HFFc6 (cell line): ENCODE data around the gene PTPRE. TPM values are rescaled to one million over a fixed set of nuclear protein-coding genes. Genes with fewer than 3 reads are reported as not detected.

ENCODE experiments used
- DNase-seq: peaks from one replicate; pipeline ENCODE4 v3.0.0-alpha.2; 2018
- H3K27ac Mint-ChIP-seq: 2 replicates; pipeline ENCODE4 v1.8.0; 2020; ENCODE audit warnings: mild to moderate bottlenecking, mixed read lengths
- H3K27me3 Mint-ChIP-seq: 2 replicates; pipeline ENCODE4 v1.8.0; 2021; ENCODE audit warnings: mild to moderate bottlenecking, moderate library complexity, mixed read lengths; ENCODE audit not compliant: insufficient read depth
- H3K36me3 Mint-ChIP-seq: 2 replicates; pipeline ENCODE4 v1.8.0; 2021; ENCODE audit warnings: low read depth, mixed read lengths
- H3K4me1 Mint-ChIP-seq: 2 replicates; pipeline ENCODE4 v1.8.0; 2020; ENCODE audit warnings: low read depth, mixed read lengths
- H3K4me3 Mint-ChIP-seq: 2 replicates; pipeline ENCODE4 v1.8.0; 2020; ENCODE audit warnings: mild to moderate bottlenecking, moderate library complexity, mixed read lengths
- H3K9me3 Mint-ChIP-seq: 2 replicates; pipeline ENCODE4 v1.8.0; 2020; ENCODE audit warnings: mild to moderate bottlenecking, mixed read lengths
- total RNA-seq, 6 experiments: library from RNA; stranded (reverse); fragmentation: NEBNext Ultra II Directional; extraction: Animal tissue kit (Norgen Biotek cat#: 25700); gene quantifications; 2 replicates in 1 of 6; 3 replicates in 5 of 6; pipeline ENCODE4 v1.2.3, GENCODE V29; 2021
- TF ChIP-seq, protein P1 (sequence below): fragments of 200-600 bp; sonication (generic); IDR thresholded peaks from 2 replicates; pipeline ENCODE4 v1.5.0; 2021; ENCODE audit warnings: antibody characterized with exemption, mild to moderate bottlenecking

The PTPRE gene
- total RNA-seq, 6 experiments from 2014 or later, result 0.14 to 0.37 (median 0.15) TPM; not detected in 3

DNA sequence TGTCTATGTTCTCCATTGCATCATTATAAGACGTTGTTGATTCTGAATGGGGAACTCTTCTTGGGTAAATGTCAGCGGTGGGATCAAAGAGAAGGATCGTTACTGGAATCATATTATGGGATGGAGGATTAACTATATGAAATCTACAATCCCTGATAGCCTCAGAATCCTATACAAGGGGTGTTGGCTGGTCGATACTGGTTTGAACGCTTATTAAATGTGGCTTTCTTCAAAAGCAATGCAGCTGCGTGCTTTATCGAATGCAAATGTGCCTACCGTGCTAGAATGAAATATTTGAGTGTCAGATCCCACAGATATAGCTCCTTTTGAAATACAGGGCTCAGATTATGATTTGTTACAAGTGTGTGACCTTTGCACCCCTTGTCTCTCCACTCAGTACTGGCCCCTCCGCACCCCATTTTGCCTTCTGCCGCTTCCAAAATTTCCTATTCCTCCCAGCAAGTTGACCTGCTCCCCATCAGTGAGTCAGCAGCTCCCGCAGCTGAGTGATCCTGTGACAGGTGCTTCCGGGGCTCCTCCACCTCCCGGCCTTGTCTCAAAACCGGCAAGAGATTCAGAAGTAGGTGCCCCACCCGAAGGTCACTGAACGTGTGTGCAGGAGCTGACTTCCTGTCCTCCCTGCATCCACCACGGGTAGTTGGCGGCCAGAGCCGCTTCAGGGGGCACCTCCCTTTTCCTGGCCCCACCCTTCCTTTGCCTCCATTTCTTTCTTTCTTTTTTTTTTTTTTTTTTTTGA is 76.6 kb downstream of the PTPRE start:
- no peak overlapping the region for H3K27ac Mint-ChIP-seq
- no peak for DNase-seq
- peaks cover 49% of the 10 kb centered on the region for H3K9me3 Mint-ChIP-seq
- no peaks in the 10 kb centered on the region; the same call in 1 of the 2 replicates for H3K27me3 Mint-ChIP-seq
- H3K4me3 Mint-ChIP-seq, result no peak overlapping the region
- H3K4me1 Mint-ChIP-seq, result no peaks in the 10 kb centered on the region
- no peaks in the 10 kb centered on the region for H3K36me3 Mint-ChIP-seq
- TF ChIP-seq, protein P1, sequence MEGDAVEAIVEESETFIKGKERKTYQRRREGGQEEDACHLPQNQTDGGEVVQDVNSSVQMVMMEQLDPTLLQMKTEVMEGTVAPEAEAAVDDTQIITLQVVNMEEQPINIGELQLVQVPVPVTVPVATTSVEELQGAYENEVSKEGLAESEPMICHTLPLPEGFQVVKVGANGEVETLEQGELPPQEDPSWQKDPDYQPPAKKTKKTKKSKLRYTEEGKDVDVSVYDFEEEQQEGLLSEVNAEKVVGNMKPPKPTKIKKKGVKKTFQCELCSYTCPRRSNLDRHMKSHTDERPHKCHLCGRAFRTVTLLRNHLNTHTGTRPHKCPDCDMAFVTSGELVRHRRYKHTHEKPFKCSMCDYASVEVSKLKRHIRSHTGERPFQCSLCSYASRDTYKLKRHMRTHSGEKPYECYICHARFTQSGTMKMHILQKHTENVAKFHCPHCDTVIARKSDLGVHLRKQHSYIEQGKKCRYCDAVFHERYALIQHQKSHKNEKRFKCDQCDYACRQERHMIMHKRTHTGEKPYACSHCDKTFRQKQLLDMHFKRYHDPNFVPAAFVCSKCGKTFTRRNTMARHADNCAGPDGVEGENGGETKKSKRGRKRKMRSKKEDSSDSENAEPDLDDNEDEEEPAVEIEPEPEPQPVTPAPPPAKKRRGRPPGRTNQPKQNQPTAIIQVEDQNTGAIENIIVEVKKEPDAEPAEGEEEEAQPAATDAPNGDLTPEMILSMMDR, result no peak

DNA sequence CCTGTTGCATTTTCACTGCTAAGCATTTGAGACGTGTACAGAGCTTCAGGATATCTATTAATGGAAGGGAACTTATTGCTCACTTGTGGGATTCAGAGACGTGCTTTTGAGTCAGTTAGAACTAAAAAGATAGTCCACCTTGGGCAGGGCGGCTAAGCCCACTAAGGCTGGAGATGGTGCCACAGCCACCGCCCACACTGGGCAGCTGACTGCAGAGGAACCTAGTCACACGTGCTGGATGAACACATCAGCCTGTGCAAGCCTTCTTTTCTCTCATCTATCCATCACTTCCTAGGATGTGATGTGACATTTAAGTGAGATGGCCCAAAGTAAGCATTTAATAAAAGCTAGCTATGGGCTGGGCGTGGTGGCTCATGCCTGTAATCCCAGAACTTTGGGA is 78.0 kb downstream of the PTPRE start:
- Mint-ChIP-seq H3K4me1 (no peaks in the 10 kb centered on the region), H3K27ac (no peak overlapping the region), H3K9me3 (peaks cover 42% of the 10 kb centered on the region), H3K36me3 (no peaks in the 10 kb centered on the region), H3K4me3 (no peak overlapping the region), H3K27me3 (no peaks in the 10 kb centered on the region; the same call in 1 of the 2 replicates)
- TF ChIP-seq, protein P1, result no peak
- no peak for DNase-seq

DNA sequence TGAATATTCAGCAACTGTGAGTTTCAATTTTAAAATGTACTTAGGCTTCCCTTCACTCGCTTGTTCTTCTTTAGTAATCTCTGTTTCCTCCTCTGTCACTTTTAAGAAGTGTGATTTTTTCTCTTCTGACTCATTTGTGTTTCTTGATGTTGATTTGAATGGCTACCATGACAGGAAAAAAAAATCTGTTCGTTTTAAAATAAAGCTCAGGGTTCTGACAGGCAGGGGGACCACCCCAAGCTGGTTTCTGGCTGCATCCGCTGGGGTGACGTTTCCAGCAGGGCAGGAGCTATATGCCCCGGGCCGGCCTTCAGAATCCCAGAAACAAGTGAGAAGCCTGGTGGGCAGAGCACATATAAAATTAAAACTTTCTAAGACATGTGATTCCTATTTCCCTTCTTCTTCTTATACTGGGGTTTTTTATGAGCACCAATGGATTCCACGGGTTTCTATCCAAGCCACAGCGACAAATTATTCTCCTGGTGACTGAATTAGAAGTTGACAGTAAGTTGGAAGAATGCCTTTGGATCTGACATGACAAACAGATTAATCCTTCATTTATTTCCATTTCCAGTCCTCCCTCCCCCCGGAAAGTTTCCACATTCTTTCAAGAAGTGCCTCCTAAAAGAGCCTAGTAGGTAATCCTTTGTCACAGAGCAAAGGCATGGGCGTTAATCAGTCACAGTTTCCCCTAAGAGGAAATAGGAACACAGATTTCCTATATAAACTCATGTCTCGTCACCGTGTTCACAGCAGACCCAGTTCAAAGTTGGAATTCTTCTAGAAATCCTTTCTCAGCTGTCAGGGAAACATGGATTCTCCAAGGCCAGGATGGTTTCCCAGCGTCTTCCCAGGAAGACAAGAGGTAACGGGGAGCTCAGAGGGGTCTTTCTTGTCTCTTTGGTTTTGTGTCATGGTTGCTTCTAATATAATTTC is 79.9 kb downstream of the PTPRE start:
- TF ChIP-seq, protein P1, result no peak
- Mint-ChIP-seq H3K27me3 (no peaks in the 10 kb centered on the region; the same call in 1 of the 2 replicates), H3K4me1 (peaks cover 11% of the 10 kb centered on the region; the same call in 1 of the 2 replicates), H3K27ac (no peak overlapping the region), H3K36me3 (no peaks in the 10 kb centered on the region), H3K9me3 (peaks cover 27% of the 10 kb centered on the region), H3K4me3 (no peak overlapping the region)
- no peak for DNase-seq

DNA sequence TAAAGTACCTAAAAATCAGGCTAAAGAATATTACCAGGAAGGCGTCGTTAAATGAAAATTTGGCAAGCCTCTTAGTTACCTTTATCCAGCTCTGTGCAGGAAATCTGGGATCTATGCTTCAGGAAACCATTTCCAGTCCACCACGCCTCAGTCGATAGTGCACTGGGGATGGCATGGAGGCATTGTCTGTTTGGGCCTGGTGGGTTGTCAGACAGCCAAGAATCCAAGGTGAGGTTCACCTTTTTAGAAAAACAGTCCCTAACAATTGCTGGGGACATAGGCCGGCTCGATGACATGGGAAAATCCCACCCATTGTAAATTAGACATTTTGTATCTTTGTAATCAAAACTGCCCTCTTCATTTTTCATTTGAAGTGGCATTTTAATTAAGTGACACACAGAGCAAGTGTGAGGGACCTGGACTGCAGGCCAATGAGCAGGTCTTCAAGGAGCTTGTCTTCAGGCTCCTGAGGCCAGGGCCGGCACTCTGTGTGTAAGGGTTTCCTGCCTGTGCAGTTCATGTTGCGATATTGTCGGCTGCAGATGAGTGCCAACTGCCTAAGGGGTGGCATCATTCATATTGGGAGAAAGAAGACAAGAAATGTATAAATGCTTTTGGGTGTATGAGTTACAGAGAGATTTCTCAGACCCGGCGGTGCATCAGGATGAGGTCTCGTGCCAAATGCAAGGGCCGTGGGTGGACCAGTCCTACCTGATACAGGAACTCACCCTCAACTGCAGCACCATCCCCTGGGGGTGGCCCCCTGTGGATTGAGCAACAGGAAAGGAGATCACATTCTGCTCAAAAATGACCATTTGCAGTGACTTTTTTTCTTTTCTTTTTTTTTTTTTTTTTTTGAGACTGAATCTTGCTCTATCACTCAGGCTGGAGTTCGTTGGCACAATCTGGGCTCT is 80.8 kb downstream of the PTPRE start:
- no peaks in the 10 kb centered on the region; the same call in 1 of the 2 replicates for H3K27me3 Mint-ChIP-seq
- no peaks in the 10 kb centered on the region for H3K36me3 Mint-ChIP-seq
- peaks cover 24% of the 10 kb centered on the region for H3K9me3 Mint-ChIP-seq
- H3K27ac Mint-ChIP-seq, result no peak overlapping the region
- TF ChIP-seq, protein P1, result no peak
- DNase-seq, result no peak
- H3K4me3 Mint-ChIP-seq, result no peak overlapping the region
- H3K4me1 Mint-ChIP-seq, result peaks cover 11% of the 10 kb centered on the region; the same call in 1 of the 2 replicates
